Stimulated activated CD8-positive, alpha-beta memory T cell treated with anti-CD3 and anti-CD28 coated beads, Interleukin-12 subunit alpha, Interleukin-12 subunit beta, amount 100 ng/mL, for 4 hours (primary cell): ENCODE data around the gene DEFB123.
"Not testable (repeated sequence)": the region's sequence is repeated elsewhere in the genome, so short reads cannot be mapped to it uniquely, and the experiment has no call there.

ENCODE experiments used
- DNase-seq: peaks from one replicate; pipeline ENCODE4 v3.0.0-alpha.2; 2020; ENCODE audit warnings: low read depth

The DEFB123 gene, protein sequence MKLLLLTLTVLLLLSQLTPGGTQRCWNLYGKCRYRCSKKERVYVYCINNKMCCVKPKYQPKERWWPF

GRCh38 chr20:31440012-31440659 lies at the start of gene DEFB123:
Gene DEFB123 (plus strand): TSS chr20:31440632. CDS start chr20:31440699, 67 bp downstream.
- no peak for DNase-seq

- DNase-seq, result no peak
Observed at GRCh38 chr20:31392836-31393235, 47.6 kb upstream of the DEFB123 start.

DNA sequence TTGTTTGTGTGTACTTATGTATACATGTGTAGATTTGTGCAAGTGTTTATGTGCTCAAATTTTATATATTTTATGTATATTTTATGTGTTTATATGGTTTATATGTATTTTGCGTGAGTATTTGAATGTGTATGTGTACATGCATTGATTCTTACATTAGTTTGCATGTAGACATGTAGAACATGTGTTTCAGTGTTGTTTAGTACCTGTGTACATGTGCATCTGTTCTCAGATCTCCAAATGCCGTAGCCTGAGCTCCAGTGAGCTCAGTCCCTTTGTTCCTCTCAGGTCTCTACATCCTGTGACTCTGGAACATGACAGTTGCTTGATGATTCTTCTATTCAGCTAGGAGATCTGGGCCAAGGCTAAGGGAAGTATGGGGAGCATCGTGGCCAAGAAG lies 45.5 kb upstream of the DEFB123 start:
- DNase-seq, result no peak

DNA sequence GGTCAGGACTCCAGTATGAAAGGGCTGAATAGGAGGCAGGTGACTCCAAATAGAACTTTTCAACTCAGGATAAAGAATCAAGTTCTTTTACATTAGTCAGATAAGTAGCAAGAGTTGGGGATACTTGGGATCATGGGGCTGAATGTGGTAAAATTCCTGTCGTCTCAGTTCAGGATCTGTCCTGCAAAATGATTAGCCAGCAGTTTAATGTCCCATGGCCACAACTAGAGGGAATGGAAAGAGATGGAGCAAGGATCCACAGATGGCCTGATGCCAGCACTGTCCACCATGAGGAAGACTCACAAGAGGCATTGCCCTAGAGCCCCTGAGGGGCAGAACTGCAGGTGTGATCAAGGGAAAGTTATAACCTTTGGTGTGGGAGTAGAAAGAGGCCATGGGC lies 36.5 kb upstream of the DEFB123 start:
- DNase-seq, result no peak

DNA sequence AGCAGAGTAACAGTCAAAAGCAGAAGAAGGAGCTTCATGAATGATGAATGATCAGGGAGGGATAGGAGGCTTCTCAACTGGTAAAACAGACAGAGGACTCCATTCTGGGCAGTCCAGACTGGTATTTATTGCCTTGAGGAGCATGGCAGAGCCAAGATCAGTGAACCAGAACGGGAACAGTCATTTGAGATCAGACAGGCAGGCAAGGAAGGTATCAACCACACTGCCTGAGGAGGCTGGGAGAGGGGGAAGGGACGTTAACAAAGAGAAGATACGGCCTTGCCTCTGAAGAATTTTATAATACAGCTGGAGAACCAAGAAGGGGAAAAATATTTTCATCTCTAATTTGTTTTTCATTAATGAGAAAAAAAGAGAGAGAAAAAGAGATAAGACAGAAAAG lies 34.3 kb upstream of the DEFB123 start, which contains the start of gene DEFB121:
TSS of gene DEFB121 (minus strand) at position 101 of the 400 bp plus-strand sequence. CDS start at position 38, 63 bp downstream.
- DNase-seq, result no peak

DNA sequence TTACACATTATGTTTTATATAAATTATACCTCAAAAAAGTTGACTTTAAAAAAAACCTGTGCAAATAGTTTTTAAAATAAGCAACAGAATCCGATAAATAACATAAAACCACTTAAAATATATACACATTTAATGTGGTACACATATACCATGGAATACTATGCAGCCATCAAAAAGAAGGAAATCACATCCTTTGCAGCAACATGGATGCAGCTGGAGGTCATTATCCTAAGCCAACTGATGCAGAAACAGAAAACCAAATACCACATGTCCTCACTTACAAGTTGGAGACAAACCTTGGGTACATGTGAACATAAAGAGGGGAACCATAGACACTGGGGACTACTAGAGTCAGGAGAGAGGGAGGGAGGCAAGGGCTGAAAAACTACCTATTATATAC lies 30.4 kb upstream of the DEFB123 start:
- DNase-seq, result no peak

- no peak for DNase-seq
Observed at GRCh38 chr20:31414381-31414780, 26.1 kb upstream of the DEFB123 start.

- DNase-seq, result no peak
Observed at GRCh38 chr20:31415653-31416052, 24.8 kb upstream of the DEFB123 start.

GRCh38 chr20:31418307-31418706 lies 22.1 kb upstream of the DEFB123 start:
- no peak for DNase-seq

GRCh38 chr20:31425797-31426196 lies 14.6 kb upstream of the DEFB123 start:
- DNase-seq, result no peak

DNA sequence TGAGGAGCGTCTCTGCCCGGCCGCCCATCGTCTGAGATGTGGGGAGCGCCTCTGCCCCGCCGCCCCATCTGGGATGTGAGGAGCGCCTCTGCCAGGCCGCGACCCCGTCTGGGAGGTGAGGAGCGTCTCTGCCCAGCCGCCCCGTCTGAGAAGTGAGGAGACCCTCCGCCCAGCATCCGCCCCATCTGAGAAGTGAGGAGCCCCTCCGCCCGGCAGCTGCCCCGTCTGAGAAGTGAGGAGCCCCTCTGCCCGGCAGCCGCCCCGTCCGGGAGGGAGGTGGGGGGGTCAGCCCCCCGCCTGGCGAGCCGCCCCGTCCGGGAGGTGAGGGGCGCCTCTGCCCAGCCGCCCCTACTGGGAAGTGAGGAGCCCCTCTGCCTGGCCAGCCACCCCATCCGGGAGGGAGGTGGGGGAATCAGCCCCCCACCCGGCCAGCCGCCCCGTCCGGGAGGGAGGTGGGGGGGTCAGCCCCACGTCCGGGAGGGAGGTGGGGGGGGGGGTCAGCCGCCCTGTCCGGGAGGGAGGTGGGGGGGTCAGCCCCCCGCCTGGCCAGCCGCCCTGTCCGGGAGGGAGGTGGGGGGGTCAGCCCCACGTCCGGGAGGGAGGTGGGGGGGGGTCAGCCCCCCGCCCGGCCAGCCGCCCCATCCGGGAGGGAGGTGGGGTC lies 13.4 kb upstream of the DEFB123 start:
- not testable (repeated sequence) for DNase-seq

DNA sequence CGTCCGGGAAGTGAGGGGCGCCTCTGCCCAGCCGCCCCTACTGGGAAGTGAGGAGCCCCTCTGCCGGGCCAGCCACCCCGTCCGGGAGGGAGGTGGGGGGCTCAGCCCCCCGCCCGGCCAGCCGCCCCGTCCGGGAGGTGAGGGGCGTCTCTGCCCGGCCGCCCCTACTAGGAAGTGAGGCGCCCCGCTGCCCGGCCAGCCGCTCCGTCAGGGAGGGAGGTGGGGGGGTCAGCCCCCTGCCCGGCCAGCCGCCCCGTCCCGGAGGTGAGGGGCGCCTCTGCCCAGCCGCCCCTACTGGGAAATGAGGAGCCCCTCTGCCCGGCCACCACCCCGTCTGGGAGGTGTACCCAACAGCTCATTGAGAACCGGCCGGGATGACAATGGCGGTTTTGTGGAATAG lies 12.9 kb upstream of the DEFB123 start:
- DNase-seq, result not testable (repeated sequence)

- no peak for DNase-seq
Observed at GRCh38 chr20:31430568-31431115, 9.8 kb upstream of the DEFB123 start.

- DNase-seq, result no peak
Observed at GRCh38 chr20:31446084-31446819, 5.8 kb downstream of the DEFB123 start.

DNA sequence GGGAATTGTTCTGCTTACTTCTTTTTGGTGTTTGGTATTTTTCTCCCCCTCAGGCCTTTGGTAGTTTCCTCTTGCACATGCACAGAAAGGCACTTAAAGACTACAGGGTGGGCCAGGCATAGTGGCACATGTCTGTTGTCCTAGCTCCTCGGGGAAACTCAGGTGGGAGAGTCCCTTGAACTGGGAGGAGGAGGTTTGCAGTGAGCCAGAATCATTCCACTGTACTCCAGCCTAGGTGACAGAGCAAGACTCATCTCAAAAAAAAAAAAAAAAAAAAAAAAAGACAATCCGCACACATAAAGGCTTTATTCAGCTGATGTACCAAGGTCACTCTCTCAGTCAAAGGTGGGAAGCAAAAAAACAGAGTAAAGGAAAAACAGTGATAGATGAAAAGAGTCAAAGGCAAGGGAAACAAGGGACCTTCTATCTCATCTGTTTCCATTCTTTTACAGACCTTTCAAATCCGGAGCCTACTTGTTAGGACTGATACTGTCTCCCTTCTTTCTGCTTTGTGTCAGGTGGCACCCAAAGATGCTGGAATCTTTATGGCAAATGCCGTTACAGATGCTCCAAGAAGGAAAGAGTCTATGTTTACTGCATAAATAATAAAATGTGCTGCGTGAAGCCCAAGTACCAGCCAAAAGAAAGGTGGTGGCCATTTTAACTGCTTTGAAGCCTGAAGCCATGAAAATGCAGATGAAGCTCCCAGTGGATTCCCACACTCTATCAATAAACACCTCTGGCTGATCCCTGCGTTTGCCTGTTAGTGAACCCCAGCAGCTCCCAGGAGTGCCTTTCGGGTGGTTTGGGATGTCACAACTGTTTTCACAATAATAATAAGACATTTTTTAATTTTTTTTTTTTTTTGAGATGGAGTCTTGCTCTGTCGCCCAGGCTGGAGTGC lies 9.3 kb downstream of the DEFB123 start:
- DNase-seq, result no peak

- DNase-seq, result no peak
Observed at GRCh38 chr20:31452575-31452974, 12.1 kb downstream of the DEFB123 start.

DNA sequence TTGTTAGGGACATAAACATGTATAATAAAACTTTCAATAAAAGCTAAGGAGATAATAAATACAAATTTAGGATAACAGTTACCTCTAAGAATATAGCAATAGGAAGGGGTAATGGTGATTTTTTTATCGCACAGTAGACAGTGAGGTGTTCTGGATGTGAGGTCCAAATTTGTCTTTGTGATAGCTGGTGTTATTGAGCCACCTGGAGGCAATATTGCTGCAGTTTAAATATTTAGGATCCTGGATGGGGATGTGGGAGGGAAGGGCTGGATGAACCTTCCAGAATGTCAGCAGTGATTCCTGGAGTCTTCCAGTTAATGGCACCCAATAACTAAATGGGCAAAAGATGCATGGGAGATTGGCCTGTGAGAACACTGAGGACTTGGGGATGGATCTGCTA lies 13.9 kb downstream of the DEFB123 start:
- no peak for DNase-seq

DNA sequence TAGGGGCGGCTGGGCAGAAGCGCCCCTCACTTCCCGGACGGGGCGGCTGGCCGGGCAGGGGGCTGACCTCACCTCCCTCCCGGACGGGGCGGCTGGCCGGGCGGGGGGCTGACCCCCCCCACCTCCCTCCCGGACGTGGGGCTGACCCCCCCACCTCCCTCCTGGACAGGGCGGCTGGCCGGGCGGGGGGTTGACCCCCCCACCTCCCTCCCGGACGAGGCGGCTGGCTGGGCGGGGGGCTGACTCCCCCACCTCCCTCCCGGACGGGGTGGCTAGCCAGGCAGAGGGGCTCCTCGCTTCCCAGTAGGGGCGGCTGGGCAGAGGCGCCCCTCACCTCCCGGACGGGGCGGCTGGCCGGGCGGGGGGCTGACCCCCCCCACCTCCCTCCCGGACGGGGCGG lies 30.5 kb downstream of the DEFB123 start:
- not testable (repeated sequence) for DNase-seq

GRCh38 chr20:31472395-31473330 lies 32.2 kb downstream of the DEFB123 start:
- no peak for DNase-seq

DNA sequence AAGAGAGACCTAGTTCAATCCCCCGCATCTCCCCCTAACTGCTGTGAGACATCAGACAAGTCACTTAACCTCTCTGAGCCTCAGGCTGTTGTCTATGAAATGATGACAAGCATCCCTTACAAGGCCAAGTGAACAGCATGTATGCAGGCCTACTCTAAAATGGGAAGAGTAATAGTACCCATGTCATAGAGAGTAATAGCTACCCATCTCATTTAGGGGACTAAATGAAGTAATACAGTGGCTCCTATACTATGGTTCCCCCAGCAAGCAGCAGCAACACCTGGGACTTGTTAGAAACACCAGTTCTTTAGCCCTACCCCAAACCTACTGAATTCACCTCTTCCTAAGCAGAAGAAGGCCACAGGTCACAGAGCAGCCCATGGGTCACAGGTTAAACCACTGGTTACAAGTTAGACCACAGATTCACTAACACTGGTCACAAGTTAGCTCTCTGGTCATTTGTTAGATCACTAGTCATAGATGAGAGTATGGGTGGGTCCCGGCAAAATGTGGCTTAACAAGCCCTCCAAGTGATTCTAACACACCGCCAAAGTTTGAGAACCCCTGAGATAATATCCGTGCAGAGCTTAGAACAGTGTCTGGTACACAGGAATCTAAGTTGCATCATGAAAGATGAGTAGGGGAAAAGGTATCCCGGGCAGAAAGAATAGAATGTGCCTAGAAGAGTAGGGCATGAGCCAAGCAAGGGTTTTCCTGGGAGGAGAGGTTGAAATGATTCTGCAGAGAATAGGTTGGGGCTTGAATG lies 33.1 kb downstream of the DEFB123 start:
- no peak for DNase-seq
